ENCODE results near the gene SGTA. TPM values are rescaled to one million over a fixed set of nuclear protein-coding genes. Genes with fewer than 3 reads are reported as not detected.

Gene SGTA
- total and polyA plus RNA-seq, 9 of the 15 experiments (the other 6 are each of a cell fraction or from before 2014, with no cell fraction given): 1.4 to 110 (median 49.9) TPM

GRCh38 chr19:2740314-2740656 lies 42.8 kb downstream of the SGTA start:
- 48% methylated on average over 13 of the region's 13 CpGs for WGBS (ENCODE audit: insufficient coverage, low coverage, missing lambda C conversion rate)
- ChIA-PET CTCF (ENCODE audit: low intra/inter-chr PET ratio) (no interaction called here), POLR2A (interaction anchor here (0.6 to 1.9 kb wide), 2 partner anchors 10 to 165 kb away, joined by 3 to 8 read pairs; no protein-coding TSS in a partner anchor)
- H3K36me3 ChIP-seq (ENCODE audit: control insufficient read depth, insufficient read depth, low read length): peaks cover 29% of the 10 kb centered on the region
- H3K4me1 ChIP-seq (replicated peaks in 1 of 2; ENCODE audit: control insufficient read depth in 2 of 2, insufficient read depth in 2 of 2, low read length in 2 of 2): peaks cover 5 to 14% of the 10 kb centered on the region in 2 experiments; a peak in 3 of 5 replicates
- H3K27ac ChIP-seq (ENCODE audit: extremely low read depth, low read depth, low read length): no peak overlapping the region
- no peak for DNase-seq (ENCODE audit: extremely low read depth in 1 of 4, low spot score in 3 of 4)
- H3K9me3 ChIP-seq (replicated peaks; ENCODE audit: control insufficient read depth, insufficient read depth, low read depth, low read length): peaks cover 6% of the 10 kb centered on the region; the same call in 1 of the 2 replicates
- peak overlapping the region; percentile 99; the same call in 1 of the 2 replicates for H3K4me3 ChIP-seq
- in situ Hi-C loops (cut with MboI): no loop called here
- no peak overlapping the region for H2AFZ ChIP-seq (ENCODE audit: low read depth, low read length)
- no TSS peak for BruUV-seq (replicated peaks)
- peak overlapping the region; percentile 46; the same call in 1 of the 2 replicates for H3K4me2 ChIP-seq (ENCODE audit: insufficient read depth, low read length)
- ATAC-seq: no peak
- intact Hi-C loops (cut with micrococcal nuclease): loop anchor here (1.0 kb wide), 1 partner anchor 42 kb away; no protein-coding TSS in a partner anchor
- FAIRE-seq: no peak
- H3K79me2 ChIP-seq (ENCODE audit: control insufficient read depth, insufficient read depth, low read length): peaks cover 44% of the 10 kb centered on the region
- H3K27me3 ChIP-seq (ENCODE audit: control insufficient read depth in 2 of 2, insufficient read depth in 2 of 2, low read length in 2 of 2): peaks cover 11 to 21% of the 10 kb centered on the region in 2 experiments; a peak in 4 of 5 replicates
- H3K9me1 ChIP-seq (ENCODE audit: control insufficient read depth, insufficient read depth, low read length): no peaks in the 10 kb centered on the region
- H4K20me1 ChIP-seq (replicated peaks; ENCODE audit: control insufficient read depth, insufficient read depth, low read length): peaks cover 9% of the 10 kb centered on the region; the same call in 1 of the 2 replicates
- no peak overlapping the region for H3K9ac ChIP-seq (ENCODE audit: insufficient read depth in 1 of 2, low read depth in 2 of 2, low read length in 2 of 2)
- TF ChIP-seq MCM3 (IDR thresholded peaks at IDR 0.05) (no peak), GABPA (tag; conservative IDR thresholded peaks at IDR 0.05; ENCODE audit: low read depth) (peak; percentile 78), ZBTB11 (CRISPR knock-in tag; IDR thresholded peaks at IDR 0.05) (peak in 1 of 3 experiments; percentile 98; a peak in 2 of 6 replicates), BRD4 (IDR thresholded peaks at IDR 0.05) (no peak), STAG1 (CRISPR knock-in tag; IDR thresholded peaks at IDR 0.05; ENCODE audit: borderline replicate concordance) (peak; percentile 32; the same call in 1 of the 2 replicates), CREB3 (tag; conservative IDR thresholded peaks at IDR 0.05; ENCODE audit: low read depth) (0 out of 2 replicates have a peak, but pooled peaks have one; percentile 79), RFX7 (CRISPR knock-in tag; IDR thresholded peaks at IDR 0.05) (no peak), MIER1 (IDR thresholded peaks at IDR 0.05; ENCODE audit: low read depth) (peak; percentile 88)
- TF ChIP-seq, protein P1, sequence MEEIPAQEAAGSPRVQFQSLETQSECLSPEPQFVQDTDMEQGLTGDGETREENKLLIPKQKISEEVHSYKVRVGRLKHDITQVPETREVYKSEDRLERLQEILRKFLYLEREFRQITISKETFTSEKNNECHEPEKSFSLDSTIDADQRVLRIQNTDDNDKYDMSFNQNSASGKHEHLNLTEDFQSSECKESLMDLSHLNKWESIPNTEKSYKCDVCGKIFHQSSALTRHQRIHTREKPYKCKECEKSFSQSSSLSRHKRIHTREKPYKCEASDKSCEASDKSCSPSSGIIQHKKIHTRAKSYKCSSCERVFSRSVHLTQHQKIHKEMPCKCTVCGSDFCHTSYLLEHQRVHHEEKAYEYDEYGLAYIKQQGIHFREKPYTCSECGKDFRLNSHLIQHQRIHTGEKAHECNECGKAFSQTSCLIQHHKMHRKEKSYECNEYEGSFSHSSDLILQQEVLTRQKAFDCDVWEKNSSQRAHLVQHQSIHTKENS (CRISPR knock-in tag; IDR thresholded peaks at IDR 0.05): no peak
- TF ChIP-seq, protein P2, sequence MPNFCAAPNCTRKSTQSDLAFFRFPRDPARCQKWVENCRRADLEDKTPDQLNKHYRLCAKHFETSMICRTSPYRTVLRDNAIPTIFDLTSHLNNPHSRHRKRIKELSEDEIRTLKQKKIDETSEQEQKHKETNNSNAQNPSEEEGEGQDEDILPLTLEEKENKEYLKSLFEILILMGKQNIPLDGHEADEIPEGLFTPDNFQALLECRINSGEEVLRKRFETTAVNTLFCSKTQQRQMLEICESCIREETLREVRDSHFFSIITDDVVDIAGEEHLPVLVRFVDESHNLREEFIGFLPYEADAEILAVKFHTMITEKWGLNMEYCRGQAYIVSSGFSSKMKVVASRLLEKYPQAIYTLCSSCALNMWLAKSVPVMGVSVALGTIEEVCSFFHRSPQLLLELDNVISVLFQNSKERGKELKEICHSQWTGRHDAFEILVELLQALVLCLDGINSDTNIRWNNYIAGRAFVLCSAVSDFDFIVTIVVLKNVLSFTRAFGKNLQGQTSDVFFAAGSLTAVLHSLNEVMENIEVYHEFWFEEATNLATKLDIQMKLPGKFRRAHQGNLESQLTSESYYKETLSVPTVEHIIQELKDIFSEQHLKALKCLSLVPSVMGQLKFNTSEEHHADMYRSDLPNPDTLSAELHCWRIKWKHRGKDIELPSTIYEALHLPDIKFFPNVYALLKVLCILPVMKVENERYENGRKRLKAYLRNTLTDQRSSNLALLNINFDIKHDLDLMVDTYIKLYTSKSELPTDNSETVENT (CRISPR knock-in tag; IDR thresholded peaks at IDR 0.05): 0 out of 2 replicates have a peak, but pooled peaks have one; percentile 10

Measured in K562 (cell line).